GM18867 (cell line): ENCODE measurements around the gene ERN1.

Experiments used
- ATAC-seq: cut with Tn5 transposase; IDR thresholded peaks from one replicate; pipeline ENCODE4 v1.9.1; 2021; ENCODE audit warnings: mild to moderate bottlenecking, moderate library complexity; ENCODE audit not compliant: unreplicated experiment

Gene ERN1

DNA sequence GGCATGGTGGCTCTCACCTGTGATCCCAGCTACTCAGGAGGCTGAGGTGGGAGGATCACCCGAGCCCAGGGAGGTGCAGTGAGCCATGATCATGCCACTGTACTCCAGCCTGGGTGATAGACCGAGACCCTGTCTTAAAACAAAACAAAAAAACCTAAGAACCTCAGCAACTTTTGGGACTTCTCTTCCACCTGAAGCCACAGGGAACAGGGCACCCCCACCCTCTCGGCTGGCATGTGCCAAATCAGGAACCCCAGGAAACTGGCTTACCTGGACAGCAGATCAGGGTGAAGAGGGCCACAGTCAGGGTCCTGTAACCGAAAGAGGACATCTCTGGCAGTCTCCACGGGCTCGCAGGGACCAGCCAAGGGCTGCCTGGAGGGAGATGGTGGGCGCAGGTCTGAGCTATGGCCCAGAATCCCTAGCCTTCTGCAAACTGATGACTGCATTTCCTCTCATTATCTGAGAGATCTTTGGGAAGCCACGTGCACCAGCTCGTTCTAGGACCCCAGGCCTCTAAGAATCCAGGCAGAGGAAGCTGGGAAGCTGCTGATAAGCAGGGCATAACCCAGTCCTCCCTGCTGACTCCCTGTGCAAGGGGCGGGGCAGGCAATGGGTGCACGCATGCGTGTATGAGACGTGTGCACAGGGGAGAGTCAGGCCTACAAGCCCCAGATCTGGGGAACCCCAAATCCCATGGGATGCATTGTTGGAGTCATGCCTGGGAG lies 123.4 kb downstream of the ERN1 start:
- no peak for ATAC-seq

DNA sequence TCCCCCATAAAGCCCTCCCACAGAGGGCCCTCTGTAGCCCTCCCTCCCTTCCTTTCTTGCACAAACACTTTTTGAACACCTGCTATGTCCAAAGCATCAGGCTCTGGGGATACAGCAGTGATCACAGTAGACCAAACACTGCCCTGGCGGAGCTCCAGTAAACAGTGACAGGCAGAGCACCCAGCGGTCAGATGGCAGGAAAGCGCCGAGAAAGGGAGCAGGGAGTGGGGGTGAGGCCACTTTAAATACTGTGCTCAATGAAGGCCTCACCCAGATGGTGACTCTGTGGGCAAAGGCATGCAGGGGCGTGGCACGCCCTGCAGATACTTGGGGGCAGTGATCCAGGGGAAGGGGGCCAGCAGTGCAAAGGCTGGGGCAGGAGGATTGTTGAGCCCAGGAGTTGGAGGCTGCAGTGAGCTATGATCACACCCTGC lies 124.2 kb downstream of the ERN1 start:
- no peak for ATAC-seq

DNA sequence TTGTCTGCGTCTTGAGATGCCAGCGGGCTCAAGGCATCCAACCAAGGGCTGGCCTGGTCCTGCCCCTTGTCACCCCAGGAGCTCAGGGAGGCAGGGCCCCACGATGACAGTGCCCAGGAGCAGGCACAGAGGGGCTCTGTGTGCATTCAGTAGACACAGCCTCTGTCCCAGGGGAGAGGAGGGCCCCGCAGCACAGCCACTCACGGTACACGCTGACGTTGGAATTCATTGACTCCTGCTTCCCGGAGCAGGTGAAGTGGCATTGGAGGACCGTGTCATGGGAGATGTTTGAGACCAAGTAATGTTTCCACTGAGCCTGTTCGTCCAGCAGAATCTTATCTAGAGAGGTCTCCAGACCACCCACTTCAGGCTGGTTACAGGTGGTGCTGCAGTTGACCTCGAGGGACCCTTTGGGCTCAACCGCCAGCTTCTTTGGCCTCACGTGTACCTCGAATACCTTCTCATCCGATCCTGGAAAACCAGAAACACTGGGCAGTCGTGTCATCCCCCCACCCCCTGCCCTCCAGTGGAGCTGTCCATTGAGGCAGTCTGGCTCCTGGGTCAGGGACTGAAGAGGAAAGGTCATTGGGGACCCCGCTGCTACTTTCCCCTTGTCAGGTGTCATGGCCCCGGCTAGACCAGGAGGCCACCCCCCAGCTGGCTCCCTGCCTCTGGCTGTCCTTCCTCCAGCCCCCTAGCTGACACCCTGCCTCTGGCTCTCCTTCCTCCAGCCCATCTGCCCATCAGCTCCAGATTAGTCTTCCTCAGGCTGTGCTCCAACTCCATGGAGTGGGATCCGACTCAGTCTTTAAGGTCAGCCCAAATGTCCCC lies 124.8 kb downstream of the ERN1 start:
- no peak for ATAC-seq

DNA sequence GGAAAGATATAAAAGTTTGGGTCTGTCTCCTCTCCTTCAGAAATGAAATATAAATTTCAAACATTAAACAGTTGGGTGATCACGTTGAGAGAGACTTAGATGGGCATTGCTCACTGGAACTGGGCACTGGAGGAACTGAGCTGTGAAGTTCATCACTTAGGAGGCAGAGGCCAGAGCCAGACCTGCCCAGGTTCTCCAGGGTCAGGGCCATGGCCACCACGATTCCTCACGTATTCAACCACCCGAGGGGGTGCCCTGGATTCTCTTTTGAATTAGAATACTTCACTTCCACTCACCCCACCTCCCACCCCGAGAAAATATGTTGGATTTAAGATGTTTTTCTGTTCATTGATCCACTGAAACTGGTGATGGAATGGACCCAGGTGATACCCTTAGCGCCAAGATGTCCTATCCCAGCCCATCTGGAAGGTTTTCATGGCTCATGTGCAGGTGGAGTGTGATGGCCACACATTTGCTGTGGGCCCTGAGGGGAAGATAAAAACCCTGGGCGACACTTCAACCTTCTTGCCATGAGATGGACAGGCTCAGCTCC lies 125.7 kb downstream of the ERN1 start:
- ATAC-seq = no peak

DNA sequence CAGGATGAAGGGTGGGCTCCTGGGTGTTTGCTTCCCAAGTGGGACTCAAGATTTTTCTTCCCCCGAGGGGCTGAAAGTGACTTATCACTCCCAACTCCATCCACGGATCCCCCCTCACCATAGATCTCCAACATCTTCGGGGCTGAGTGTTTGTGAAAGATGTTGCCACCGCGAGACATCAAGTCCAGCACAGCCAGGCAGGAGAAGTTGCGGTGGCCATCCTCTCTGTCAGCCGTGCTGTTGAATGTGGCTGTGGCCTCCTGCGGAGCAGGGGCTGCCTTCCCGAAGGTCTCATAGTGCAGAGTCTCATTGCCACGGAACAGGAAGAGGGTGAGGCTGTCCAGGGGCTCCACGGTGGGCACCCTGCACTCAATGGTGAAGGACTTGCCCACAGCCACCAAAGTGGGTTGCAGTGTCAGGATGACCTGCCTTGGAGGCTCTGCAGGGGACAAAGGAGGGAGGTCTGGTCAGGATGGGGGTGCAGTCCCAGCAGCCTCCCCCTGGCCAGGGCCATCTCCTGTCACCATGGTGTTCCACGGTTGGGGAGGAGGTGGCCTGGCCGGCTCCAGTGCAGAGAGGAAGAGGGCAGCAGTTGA lies 126.3 kb downstream of the ERN1 start:
- ATAC-seq = no peak

DNA sequence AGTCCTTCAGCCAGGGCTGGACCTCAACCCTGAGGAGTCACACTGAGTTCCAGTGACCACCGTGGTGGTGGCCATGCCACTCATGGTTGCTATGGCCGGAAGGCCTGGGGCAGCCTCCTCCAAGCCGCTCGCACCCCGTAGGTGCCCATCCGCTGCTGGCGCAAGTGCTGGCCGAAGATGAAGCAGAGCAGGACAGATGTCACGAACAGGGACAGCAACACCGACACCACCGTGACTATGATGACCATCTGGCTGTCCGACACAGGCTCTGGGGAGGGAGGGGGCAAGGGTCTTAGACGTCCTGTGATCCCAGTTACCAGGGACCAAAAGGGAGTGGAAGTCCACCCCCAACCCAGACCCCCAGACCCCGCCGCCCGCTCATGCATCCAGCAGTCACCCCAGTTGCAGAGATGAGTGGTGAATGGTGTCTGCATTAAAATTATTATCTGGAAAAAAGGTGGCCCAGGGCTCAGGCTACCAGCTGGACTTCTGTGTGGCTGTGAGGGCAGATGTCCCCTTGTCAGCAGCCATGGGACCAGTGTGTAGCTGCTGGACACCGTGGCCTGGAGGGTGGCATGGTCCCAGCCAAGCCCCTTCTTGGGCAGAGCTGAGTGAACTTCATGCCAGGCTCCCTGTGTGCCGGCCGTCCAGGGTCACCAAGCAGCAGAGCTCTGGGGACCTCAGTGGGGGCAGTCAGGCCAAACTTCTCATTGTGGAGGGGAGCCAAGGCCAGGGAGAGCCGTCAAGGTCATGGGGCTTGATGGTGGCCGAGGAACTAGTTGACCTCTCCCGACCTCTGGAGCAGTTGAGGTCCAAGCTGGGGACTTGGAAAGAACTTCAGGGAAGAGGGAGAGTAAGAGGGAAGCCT lies 127.1 kb downstream of the ERN1 start:
- no peak for ATAC-seq

DNA sequence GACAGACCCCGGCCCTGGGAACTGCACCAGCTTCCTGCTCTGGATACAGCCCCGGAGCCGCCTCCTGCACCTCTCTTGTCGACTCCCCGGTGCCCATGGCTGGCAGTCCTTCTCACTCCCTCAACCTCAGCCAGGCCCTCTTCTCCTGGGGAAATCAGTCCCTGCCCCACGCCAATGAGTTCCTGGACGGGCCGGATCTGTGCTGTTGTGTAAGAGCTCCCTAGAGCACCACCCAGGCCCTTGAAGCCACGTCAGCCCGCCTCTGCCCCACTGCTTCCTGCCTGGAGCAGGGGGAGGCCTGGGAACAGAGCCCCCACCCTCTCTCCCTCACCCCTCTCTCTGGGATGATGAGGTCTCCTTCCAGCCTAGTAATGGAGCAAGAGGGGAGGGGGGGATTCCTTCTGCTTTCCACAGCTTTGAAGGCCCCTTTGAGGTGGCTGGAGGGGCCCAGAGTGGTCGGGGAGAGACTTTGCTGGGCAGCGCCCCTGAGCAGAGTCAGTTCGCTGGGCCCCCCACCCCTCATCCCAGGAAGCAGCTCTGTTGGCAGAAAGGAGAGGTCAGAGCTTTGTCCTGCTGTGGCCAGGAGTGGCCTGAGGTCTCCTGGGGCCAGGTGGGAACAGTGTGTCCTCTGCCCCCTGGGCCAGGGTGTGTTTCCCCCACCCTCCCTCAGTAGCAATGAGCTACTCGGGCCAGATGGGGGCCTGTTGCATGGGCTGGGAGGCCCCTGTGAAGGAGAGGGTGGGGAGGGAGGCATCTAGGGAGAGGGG lies 128.0 kb downstream of the ERN1 start:
- no peak for ATAC-seq

DNA sequence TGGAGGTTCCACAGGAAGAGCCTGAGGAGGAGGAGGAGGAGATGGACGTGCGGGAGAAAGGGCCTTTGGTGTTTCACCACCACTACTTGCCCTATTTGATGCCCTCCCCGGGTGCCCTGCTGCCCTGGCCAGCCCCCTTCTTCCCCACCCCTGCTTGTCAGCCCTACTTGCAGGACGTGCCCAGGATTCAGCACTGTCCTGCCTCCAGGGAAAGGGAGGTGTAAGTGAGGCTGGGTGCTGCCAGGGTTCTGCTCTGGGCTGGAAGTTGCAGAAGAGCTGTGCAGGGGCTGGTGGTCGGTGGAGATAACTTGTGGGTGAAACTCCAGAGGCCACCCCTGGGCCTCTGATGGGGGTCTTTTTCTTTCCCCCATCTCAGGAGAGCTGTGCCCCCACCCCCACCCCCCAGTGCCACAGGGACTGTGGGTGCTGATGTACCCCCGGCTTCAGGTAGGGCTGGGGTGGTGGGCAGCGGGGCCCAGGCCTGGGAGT lies 128.8 kb downstream of the ERN1 start:
- ATAC-seq = no peak

DNA sequence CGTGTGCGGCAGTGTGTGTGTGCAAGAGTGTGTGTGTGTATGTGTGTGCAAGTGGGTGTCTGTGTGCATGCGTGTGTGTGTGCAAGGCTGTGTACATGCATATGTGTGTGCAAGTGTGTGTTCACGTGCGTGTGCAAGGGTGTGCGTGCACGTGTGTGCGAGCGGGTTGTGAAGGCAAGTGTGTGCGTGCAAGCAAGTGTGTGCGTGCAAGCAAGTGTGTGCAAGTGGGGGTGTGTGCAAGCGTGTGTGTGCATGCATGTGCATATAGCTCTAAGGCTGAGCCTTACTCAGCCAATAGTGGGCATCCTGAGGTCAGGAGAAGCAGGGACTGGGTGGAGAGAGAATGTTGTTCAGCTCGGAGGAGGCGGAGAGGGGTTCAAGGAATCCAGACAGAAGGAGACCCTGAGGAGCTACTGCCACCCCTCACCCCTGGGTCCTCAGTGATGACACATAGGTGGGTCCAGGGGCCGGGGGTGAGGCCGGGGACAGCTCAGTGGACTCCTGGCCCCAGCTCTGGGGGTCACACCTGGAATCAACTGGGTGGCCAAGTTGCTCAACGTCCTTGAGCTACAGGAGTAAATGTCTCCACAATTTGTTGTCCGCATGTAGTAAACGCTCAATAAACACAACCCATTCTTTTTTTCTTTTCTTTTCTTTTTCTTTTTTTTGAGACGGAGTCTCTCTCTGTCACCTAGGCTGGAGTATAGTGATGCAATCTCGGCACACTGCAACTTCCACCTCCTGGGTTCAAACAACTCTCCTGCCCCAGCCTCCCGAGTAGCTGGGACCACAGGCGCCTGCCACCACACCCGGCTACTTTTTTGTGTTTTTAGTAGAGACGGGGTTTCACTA lies 130.0 kb downstream of the ERN1 start:
- ATAC-seq = no peak

DNA sequence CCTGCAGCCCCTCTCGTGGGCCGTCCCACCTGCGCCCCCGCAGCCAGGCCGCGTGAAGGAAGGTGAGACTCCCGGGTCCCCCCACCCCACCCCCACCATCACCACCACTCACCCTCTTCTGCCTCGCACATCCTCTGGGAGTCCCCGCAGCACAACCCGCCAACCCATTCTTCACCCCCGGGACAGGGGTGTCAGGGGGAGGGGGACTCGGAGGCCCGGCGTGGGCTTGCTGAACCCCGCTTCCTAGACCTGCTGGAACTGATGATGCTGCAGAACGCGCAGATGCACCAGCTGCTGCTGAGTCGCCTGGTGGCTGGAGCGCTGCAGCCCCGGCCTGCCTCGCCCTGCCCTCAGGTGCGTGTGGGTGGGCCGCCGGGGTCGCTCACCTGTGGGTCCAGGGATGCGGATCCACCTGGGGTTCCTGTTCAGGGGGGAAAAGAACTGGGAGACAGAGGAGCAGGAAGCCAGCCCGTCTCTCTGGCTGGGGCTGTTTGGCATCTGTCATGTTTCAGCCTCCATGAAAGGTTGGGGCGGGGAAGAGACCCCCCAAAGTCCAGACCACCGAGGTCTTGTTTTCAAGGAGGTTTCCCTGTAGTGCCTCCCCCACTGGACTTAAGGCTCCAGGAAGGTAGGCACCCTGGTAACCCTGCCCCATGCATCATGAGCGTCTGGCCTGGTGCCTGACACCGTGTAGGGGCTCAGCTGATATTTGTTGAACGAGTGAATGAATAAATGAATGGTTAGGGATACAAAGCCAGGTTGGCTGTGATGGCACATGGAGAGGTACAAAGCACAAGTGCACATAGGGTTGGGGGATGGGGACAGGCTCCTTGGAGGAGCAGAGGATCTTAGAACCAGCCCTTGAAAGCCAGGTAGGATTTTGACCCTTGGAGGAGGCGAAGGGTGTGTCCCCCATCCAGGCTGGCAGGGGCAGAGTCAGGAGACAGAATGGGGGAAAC lies 130.9 kb downstream of the ERN1 start:
- no peak for ATAC-seq

DNA sequence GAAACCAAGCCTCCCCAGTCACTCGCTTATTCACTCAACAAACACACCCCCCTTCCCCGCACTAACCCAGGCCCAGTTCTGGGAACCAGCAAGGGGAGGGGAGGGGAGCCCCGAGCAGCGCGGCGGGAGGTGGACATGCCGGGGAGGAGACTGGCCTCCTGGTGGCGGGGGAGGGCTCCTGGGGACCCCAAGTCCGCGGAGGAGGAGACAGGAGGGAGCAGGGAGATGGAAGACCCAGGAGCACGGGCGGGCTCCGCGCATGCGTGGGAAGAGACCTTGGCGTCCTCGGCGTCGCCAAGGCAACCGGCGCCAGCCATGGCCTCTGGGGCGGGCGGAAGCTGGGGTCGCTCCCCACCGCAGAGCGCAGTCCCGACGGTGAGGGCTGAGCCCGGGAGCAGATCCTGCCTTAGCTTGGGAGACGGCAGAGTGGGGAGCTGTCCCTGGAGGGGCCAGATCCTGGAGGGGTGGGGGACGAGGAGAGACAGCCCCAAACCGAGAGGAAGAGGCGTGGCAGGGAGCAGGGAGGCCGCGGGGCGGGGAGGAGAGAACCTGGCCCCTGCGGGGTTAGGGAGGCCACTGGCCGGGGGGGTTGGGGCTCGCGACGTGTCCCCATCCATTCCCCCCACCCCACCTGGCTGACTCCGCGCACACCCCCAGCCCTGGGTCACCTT lies 131.8 kb downstream of the ERN1 start, which contains the start of gene PRR29:
TSS of gene PRR29 (plus strand) at position 302 of the 671 bp plus-strand sequence. CDS start at position 316, 14 bp downstream.
- ATAC-seq = no peak

DNA sequence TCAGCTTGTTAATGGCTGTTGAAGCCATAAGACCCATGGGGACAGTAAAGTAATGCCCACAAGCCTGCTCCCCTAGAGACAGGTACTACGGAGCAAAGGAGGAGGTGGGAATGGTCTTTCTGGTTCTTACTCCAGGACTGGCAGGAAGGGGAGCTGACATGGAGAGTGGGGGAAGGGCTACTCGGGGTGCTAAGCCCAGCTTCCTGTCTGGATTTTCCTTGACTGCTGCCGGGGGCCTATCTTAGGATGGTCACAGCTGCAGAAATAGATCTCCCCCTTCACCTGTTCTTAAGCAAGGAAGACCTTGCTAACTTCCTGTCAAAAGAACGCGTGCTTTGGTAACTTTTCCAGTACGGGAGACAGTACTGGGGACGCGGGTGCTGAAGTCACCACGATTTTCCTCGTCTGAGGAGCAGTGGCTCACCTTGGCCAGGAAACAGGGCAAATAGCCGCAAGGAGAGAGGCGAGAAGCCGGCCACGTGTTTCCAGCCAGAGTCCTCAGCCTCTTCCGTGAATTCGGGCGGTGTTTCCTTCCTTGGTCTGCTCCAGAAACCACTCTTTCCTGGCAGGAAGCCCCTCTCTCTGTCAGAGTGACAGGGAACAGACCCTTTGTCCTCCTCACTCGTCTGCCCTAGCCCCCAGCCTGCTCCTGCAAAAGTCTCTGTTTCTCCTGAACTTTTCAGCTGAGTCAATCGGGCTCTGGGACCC lies 132.4 kb downstream of the ERN1 start:
- ATAC-seq = no peak

DNA sequence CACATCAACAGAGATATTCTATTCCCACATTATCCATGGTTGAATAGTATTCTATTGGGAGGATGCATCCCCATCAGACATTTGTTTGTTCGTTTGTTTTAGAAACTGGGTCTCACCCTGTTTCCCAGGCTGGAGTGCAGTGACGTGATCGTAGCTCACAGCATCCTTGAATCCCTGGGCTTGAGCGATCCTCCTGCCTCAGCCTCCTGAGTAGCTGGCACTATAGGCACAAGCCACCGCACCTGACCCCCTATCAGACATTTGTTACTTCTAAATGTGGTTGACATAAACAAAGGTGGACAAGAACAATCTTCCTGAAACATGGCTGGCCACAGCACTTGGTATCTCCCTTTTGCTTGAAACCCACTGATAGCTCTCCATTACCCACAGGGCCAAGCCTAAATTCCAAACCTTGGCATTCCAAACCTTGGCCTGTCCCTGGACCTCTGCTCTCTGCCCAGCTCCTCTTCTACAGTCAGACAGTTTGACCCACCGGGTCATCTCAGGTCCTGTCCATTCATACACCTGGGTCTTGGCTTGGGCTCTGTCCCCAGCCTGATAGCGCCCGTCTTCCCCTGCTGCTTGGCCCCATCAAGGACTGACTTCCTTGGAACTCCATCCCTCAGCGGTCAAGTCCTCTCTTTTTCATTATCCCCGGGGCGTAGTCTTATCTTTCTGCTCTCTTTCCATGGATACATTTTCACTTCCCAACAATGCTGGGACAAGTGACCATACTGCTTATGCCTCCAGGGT lies 133.3 kb downstream of the ERN1 start:
- no peak for ATAC-seq

DNA sequence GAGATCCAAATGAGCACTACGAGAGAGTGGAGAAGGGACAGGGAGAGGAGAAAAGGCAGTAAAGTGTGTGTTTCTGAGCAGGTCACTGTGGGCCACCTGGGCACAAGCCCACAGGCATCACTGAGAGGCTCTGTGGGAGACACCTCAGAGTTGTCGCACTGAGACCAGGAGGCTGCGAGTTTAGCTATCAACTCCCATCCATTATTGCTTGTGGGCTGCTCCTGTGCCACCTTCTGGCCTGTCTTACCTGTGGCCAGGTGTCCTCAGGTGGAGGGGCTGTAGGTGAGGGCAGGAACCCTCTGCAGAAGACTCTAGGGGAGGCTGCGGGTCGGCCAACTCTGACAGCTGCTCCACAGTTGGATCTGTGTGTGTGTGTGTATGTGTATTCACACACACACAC lies 134.3 kb downstream of the ERN1 start:
- ATAC-seq = no peak

DNA sequence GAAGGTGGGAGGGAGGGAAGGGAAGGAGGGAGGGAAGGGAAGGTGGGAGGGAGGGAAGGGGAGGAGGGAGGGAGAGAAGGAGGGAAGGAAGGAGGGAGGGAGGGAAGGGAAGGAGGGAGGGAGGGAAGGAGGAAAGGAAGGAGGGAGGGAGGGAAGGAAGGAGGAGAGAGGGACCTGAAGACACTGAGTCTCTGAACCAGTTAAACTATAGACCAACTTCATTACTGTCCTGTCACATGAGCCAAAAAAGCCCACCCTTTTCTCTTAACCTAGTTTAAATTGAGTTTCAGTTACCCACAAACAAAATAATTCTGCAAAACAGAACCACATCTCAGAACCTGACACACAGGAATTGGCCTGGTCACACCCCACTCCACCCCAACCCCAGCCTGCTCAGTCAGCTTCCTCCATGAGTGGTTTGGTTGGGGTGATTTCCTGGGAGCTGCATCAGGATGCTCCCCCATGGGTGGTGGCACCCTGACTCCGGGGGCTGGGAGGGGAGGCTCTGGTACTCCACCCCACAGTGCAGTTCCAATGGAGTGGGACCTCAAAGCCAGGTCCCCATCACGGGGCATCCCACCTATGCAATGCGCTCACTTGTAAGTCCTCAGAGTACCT lies 136.5 kb downstream of the ERN1 start:
- no peak for ATAC-seq
